ENCODE data around the gene ABT1.

GRCh38 chr6:26592649-26593048 lies 4.1 kb upstream of the ABT1 start:
- no peak for TF ChIP-seq CTCF (IDR thresholded peaks at IDR 0.05; ENCODE audit: insufficient read depth, low read length, poor library complexity, severe bottlenecking)
- TF ChIP-seq EZH2phosphoT487 (conservative IDR thresholded peaks at IDR 0.05; ENCODE audit: low read length) = no peak
